Activated effector memory CD4-positive, alpha-beta T cell treated with anti-CD3 and anti-CD28 coated beads, Interleukin-2, amount 50 U/mL, for 16 hours (primary cell): ENCODE results near the gene PDE2A.

Experiments used
- DNase-seq: peaks from one replicate; pipeline ENCODE4 v3.0.0-alpha.2; 2020

Gene PDE2A

DNA sequence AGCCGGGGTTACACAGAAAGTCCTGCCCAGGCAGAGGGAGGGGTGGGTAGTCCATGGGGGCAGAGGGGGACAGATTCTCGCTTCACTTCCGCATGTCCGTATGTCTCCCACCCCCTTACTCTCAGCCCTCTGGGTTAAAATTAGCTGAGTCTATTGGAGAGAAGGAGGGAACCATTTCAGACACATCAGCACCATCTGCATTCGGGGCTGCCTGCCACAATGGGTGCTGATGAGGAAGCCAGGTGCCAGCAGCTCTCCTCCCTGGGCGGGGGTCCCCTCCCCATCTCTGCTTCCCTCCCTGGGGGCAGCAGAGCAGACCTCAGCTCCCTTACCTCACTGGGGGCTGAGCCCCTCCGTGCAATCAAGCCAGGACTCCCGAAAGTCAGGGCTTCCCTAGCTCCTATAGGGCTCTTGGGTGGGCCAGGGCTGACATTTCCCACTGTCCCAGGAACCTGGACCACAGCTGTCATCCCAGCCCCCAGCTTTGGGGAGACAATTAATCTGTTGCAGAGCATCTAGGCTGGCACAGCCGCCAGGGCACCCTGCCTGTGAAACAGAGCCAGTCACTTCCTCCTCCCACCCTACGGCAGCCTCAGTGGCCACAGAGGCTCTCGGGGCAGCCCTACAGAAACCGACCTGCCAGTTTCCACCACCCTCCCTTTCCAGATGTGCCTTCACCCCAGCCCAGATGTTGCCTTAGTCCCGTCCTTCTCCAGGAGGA, 67.3 kb downstream of the PDE2A start:
- no peak for DNase-seq

DNA sequence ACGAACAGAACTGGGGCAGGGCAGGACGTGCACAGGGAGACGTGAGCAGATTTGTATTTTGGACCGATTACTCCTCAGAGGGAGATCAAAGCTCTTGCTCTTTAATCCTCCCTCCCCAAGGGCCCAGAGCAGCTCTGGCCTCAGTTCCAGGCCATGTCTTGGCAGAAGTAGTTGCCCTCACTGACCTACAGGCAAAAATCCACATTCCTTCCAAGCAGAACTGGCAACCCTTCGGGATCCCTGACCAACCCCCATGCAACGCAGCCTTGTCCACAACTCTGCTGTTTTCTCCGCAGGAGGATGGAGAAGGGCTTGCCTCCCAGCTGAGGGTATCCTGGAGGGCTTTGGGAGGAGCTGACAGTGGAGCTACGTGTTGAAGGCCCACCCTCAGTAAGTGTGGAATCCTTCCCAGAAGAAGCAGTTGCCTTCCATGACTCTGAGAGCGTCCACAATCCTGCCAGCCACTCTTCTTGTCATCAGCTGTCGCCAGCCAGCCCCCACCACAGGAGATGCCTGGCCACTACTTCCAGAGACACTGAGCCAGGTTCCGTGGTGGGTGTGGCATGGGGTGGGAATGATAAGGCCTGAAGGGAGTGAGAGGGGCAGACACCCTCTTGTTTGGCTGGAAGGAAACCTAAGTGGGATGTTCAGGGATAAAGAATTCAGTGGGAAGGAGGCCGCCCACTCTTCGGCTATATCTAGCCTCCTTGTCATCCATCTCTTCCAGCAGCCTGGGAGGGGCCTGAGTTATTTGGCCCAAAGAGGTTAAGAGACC, 68.1 kb downstream of the PDE2A start:
- DNase-seq, result no peak

DNA sequence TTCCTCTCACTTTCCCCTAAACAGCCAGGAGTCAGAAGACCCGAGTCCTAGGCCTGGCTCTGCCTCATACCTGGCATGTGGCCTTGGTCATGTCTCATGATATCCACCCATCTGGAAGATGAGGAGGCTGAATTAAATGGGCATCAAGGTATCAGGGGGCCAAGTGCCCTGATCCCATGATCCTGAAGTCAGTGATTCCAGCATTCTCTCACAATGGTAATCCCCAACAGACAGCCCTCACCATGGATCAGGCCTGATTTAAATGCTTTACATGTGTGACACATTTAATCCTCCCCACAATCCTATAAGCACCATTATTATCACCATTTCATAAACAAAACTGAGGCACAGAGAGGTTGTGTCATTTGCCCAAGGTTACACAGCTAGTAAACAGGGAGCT, 70.0 kb downstream of the PDE2A start:
- DNase-seq, result no peak

- DNase-seq, result no peak
Observed at GRCh38 chr11:72602250-72602904, 71.8 kb downstream of the PDE2A start.

- no peak for DNase-seq
Observed at GRCh38 chr11:72600557-72600956, 73.7 kb downstream of the PDE2A start.

GRCh38 chr11:72599325-72600117, 74.7 kb downstream of the PDE2A start:
- no peak for DNase-seq

DNA sequence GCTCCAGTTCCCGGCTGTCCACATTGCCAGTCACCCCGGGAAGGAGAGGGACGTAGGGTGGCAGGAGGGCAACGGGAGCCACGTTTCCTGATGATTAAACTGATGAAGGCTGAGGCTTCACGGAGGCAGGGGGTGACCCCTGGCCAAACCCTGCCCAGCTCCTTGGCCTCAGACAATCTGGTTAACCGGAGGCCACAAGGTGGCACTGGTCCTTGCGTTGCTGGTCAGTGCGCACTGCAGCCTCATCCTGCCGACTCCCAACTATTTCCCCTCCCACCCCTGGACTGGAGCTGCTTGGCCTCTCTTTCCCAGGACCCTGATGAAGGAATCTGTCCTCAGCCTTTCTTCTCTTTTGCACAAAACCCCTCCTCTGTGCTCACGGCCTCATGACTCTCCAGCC, 75.3 kb downstream of the PDE2A start:
- no peak for DNase-seq

- no peak for DNase-seq
Observed at GRCh38 chr11:72598466-72598865, 75.8 kb downstream of the PDE2A start.

DNA sequence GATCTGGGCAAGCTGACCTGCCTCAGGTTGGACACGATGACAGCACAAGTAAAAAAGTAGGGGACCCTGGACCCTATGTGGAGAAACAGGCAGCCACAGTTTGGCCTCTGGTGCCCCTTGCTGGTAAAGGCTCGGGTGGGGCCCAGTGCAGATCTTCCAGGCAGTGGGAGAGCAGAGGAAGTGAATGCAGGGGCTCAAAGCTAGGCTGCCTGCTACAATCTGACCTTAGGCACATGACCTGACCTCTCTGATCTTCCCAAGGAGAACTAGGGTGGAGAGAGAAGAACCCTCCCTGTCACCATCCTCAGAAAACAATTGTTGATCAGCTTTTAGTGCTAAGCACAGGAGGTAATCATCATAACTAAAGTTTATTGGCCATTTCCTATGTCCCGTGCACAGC, 76.5 kb downstream of the PDE2A start:
- no peak for DNase-seq

GRCh38 chr11:72595292-72595684, 78.9 kb downstream of the PDE2A start:
- no peak for DNase-seq

DNA sequence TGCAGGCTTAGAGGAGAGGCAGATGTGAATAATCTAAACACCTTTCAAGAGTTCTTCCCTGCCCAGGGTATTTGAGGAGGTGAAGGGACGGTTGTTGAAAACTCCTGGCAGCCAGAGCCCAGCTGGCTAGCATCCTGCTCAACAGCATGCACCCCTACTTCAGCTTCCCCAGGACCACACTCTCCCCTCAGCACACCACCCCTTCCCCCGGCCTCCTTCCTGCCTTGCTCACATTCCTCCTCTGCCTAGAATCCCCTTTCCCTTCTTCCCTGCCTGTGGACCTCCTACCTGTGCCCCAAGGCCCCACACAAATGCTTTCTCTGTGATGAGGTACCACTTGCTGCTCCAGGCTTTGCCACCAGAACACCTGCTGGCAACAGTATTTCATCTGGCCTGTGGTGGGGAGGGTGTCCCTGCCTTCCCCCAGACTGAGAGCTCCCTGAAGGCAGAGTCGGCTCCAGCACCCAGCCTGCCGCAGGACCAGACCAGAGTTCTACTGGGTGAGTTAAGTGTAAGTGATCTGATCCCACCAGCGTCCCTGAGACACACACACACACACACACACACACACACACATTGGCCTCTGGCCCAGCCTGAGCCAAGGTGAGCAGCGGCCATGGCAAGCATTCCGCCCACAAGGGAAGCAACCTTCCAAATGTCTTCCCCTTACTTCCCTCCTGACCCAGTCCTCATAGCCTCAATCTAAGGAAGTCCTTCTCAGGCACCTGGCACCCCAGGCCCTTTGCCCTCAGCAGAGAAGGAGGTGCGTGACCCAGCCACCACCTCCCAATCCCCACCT, 79.5 kb downstream of the PDE2A start:
- no peak for DNase-seq

GRCh38 chr11:72592698-72593495, 81.3 kb downstream of the PDE2A start:
- DNase-seq, result no peak

GRCh38 chr11:72591785-72592502, 82.3 kb downstream of the PDE2A start:
- DNase-seq, result peak; percentile 75

GRCh38 chr11:72591023-72591422, 83.2 kb downstream of the PDE2A start:
- no peak for DNase-seq

DNA sequence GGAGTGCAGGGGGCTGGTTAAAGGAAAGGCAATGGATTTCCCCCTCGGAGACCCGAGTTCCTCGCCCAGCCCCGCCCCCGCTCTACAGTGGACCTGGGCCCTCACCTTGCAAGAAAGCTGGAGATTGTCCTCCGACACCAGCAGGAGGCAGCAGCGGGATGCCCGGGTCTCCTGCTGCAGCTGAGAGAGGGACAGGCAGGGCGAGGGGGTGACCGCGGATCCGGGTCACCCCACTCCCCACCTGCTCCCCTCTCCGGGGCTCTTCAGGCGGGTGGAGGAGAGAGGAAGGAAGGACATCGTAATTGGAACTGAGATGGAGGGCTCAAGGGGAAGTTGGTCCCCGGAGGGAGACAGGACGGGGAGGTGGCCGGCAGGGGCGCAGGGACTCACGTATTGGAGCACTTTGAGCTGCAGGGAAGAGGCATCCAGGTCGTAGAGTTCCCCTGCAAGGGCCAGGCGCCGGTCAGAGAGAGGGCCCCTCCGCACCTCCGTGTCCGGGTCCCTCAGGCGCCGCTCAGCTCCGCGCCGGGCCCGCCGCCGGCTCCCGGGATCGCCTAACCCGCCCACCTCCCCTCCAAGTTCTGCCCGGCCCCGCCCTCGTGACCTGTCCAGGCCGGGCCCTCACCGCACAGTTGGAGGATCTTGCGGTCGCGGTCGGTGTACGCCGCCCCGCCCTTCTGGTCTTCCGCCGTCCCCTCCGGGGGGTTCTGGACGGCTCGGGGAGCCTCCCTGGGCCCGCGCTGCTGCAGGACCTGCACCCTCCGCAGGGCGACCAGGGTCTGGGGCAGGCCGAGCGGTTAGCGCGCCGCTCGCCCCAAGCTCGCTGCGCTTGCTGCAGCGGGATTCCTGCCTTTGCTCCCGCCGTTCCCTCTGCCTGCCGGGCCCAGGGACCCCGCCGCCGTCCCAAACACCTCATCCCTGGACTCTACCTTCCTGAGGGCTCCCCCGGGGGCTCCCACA, 84.1 kb downstream of the PDE2A start:
- DNase-seq, result peak; percentile 79

- DNase-seq, result no peak
Observed at GRCh38 chr11:72588421-72589410, 85.5 kb downstream of the PDE2A start.

DNA sequence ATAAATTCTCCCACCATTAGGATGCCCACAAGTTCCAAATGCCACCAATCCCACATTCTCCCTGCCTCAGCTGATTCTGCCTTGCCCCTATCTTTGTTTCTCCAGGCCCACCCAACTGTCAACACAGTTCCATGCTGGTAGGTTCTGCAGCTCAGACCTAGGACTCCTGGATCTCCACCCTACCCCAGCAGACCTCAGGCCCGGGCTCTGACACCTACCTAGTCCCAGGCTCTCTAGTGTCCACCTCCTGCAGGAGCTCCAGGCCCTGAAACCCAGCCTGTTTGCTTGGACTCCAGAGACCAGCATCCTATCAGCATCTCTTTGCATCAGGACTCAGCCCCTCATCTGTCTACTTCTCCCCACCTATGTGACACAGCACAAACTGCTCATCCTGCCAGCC, 86.5 kb downstream of the PDE2A start:
- DNase-seq, result no peak
